Keratinocyte (primary cell): ENCODE results near the gene RLN2. TPM values are rescaled to one million over a fixed set of nuclear protein-coding genes. Genes with fewer than 3 reads are reported as not detected.
"Not testable (repeated sequence)": the region's sequence is repeated elsewhere in the genome, so short reads cannot be mapped to it uniquely, and the experiment has no call there.

ENCODE experiments used
- DNase-seq: peaks from one replicate; pipeline ENCODE4 v3.0.0-alpha.2; 2011; ENCODE audit warnings: low read depth, missing footprints, low spot score
- FAIRE-seq: peaks from 2 replicates; lab custom pipeline; 2011; peaks lifted over from hg19 to GRCh38; lab: Jason Lieb, UNC
- H2AFZ ChIP-seq: 2 replicates; pipeline ENCODE4 v1.6.0; 2012; ENCODE audit warnings: low read length, control low read depth, inconsistent platforms; ENCODE audit not compliant: control insufficient read depth
- H3K27ac ChIP-seq: 2 replicates; pipeline ENCODE4 v1.5.1; 2011; ENCODE audit warnings: low read length; ENCODE audit not compliant: control insufficient read depth, insufficient read depth
- H3K27me3 ChIP-seq: 3 replicates; pipeline ENCODE4 v1.6.0; 2011; ENCODE audit warnings: low read length; ENCODE audit not compliant: control insufficient read depth, insufficient read depth; ENCODE audit errors: extremely low read depth
- H3K36me3 ChIP-seq, 2 experiments: 2 replicates in 1 of 2; 3 replicates in 1 of 2; pipeline ENCODE4 v1.5.1; 2011; ENCODE audit warnings: low read length in 2 of 2, mild to moderate bottlenecking in 1 of 2; ENCODE audit not compliant: control insufficient read depth in 2 of 2, insufficient read depth in 2 of 2; ENCODE audit errors: extremely low read depth in 1 of 2
- H3K4me1 ChIP-seq: 3 replicates; pipeline ENCODE4 v1.5.1; 2011; ENCODE audit warnings: low read length; ENCODE audit not compliant: control insufficient read depth, insufficient read depth; ENCODE audit errors: extremely low read depth
- H3K4me2 ChIP-seq: 3 replicates; pipeline ENCODE4 v1.6.0; 2011; ENCODE audit warnings: low read depth, low read length; ENCODE audit not compliant: control insufficient read depth, insufficient read depth; ENCODE audit errors: extremely low read depth
- H3K4me3 ChIP-seq, 3 experiments: fragments of 200-600 bp in 1 of 3; sonication (generic) in 1 of 3; 2 replicates in 2 of 3; 3 replicates in 1 of 3; pipeline ENCODE4 v1.5.1; 2011 to 2016; ENCODE audit warnings: low read length in 3 of 3, mild to moderate bottlenecking in 3 of 3, control low read depth in 2 of 3, inconsistent platforms in 1 of 3, low read depth in 1 of 3, mixed read lengths in 1 of 3, mixed run types in 1 of 3, moderate library complexity in 1 of 3; ENCODE audit not compliant: control insufficient read depth in 2 of 3, insufficient read depth in 2 of 3; ENCODE audit errors: extremely low read depth in 1 of 3
- H3K79me2 ChIP-seq: 2 replicates; pipeline ENCODE4 v1.6.0; 2012; ENCODE audit warnings: low read length; ENCODE audit not compliant: control insufficient read depth, insufficient read depth
- H3K9ac ChIP-seq: 3 replicates; pipeline ENCODE4 v1.6.0; 2011; ENCODE audit warnings: low read length; ENCODE audit not compliant: control insufficient read depth, insufficient read depth; ENCODE audit errors: extremely low read depth
- H3K9me1 ChIP-seq: 3 replicates; pipeline ENCODE4 v1.6.0; 2011; ENCODE audit warnings: low read length; ENCODE audit not compliant: control insufficient read depth, insufficient read depth; ENCODE audit errors: extremely low read depth
- H3K9me3 ChIP-seq: 2 replicates; pipeline ENCODE4 v1.5.1; 2012; ENCODE audit warnings: low read depth, low read length; ENCODE audit not compliant: control insufficient read depth
- H4K20me1 ChIP-seq: 3 replicates; pipeline ENCODE4 v1.6.0; 2011; ENCODE audit warnings: low read length; ENCODE audit not compliant: control insufficient read depth, insufficient read depth; ENCODE audit errors: extremely low read depth
- EZH2 ChIP-seq: IDR thresholded peaks from one replicate; pipeline ENCODE4 v1.6.1; 2012; ENCODE audit warnings: inconsistent platforms, mild to moderate bottlenecking, low read length, moderate library complexity
- dilution Hi-C: fragments of 300-500 bp; cut with MboI; formaldehyde crosslinking; loops from one replicate; pipeline ENCODE4 v1.7.0; 2020; ENCODE audit warnings: low sequenced_read_pairs; ENCODE audit not compliant: extremely low pct_ligation_motif_present
- polyA minus RNA-seq, 3 experiments: library from RNA; depleted of rRNA, polyadenylated mRNA; stranded (reverse); fragments of >200 nt; gene quantifications; 1 replicate in 1 of 3; 2 replicates in 1 of 3; 3 replicates in 1 of 3; pipeline ENCODE4 v1.2.3, GENCODE V29; 2011
- polyA plus RNA-seq, 5 experiments: library from polyadenylated mRNA; depleted of rRNA in 3 of 5; stranded (reverse) in 3 of 5; stranded (forward) in 1 of 5; unstranded in 1 of 5; fragments of >200 nt; gene quantifications; 1 replicate in 1 of 5; 2 replicates in 3 of 5; 3 replicates in 1 of 5; pipeline versions ENCODE4 v1.2.1 to v1.2.3, GENCODE V29; 2011 to 2012; ENCODE audit warnings: missing spikeins in 2 of 5, low read depth in 1 of 5, low replicate concordance in 1 of 5
- TF ChIP-seq, protein P1 (sequence below), 3 experiments: IDR thresholded peaks in 1 of 3; conservative IDR thresholded peaks in 1 of 3; optimal IDR thresholded peaks in 1 of 3; 2 replicates in 2 of 3; 3 replicates in 1 of 3; pipeline versions ENCODE3 to v1.5.1; 2011; ENCODE audit warnings: low read length in 3 of 3, mild to moderate bottlenecking in 3 of 3, moderate library complexity in 2 of 3, control low read depth in 1 of 3, inconsistent platforms in 1 of 3; ENCODE audit not compliant: insufficient read depth in 2 of 3; ENCODE audit errors: extremely low read depth in 1 of 3

Gene RLN2, protein sequence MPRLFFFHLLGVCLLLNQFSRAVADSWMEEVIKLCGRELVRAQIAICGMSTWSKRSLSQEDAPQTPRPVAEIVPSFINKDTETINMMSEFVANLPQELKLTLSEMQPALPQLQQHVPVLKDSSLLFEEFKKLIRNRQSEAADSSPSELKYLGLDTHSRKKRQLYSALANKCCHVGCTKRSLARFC
- 0.41 to 0.98 TPM (median 0.68 TPM) in 3 replicates for polyA plus RNA-seq
- polyA plus RNA-seq (2011; ENCODE audit: low read depth), result not detected
- 0.52 and 0.84 TPM in 2 replicates for polyA plus RNA-seq (2011; cell fraction: cytosol; rRNA removed)
- polyA plus RNA-seq (2011; cell fraction: nucleus; rRNA removed), result 0.32 and 0.38 TPM in 2 replicates
- 0.50 TPM in 1 of 2 replicates, not detected in the other for polyA plus RNA-seq (2012; ENCODE audit: low replicate concordance)
- polyA minus RNA-seq, result 0.42 to 0.49 TPM in 2 of 3 replicates, not detected in the other
- not detected for polyA minus RNA-seq (2011; cell fraction: cytosol; rRNA and poly(A)+ RNA removed)
- not detected in 2 replicates for polyA minus RNA-seq (2011; cell fraction: nucleus; rRNA and poly(A)+ RNA removed)

DNA sequence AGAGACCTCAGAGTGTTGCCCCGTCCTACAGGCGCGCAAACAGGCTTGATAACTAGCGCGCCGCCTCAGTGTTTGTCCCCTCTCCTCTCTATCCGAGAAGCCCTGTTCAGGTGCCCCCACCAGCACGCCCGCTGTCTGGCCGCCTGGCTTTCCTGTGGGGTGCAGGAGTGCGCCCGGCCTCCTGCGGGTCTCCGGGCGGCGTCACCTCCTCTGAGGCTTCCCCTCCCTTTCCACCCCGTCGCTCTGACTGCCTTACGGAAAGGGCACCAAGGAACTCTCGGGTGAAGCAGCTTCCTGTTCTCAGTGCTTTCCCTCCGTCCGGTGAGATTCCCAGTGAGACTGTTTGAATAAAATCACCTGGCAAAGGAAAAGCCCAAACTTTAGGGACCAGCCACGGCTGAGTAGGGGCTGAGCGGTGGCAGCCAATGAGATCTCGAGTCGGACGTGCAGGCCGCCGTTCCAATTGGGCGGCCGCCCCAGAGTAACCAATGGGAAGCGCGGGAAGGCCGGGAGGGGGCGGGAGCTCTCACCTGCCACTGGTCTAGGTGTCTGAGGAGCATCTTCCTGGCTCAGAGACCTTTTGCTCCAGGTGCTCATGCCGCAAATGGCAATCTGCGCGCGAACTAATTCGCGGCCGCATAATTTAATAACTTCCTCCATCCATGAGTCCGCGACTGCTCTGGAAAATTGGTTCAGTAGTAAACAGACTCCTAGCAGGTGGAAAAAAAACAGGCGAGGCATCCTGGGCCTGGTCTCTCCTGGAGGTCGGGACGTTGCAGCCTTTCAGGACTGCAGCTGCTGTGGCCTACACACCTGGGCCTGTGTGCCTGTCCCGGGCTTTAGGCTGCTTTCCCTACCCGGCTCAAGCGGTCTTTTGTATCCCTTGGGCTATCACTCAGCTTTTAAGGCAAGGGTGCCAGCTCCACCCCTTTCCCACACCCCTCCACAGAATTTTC lies at the start of gene RLN2:
TSS of gene RLN2 (minus strand) at position 877 of the 956 bp plus-strand sequence. CDS start at position 741, 136 bp downstream.
- H3K36me3 ChIP-seq, H3K4me2 ChIP-seq, dilution Hi-C loops, H3K27me3 ChIP-seq, H3K27ac ChIP-seq, H3K9me1 ChIP-seq, DNase-seq, H4K20me1 ChIP-seq, H3K79me2 ChIP-seq, H3K4me1 ChIP-seq, H3K4me3 ChIP-seq, H3K9ac ChIP-seq, H3K9me3 ChIP-seq: not testable (repeated sequence)
- FAIRE-seq, result peak; percentile 98
- H2AFZ ChIP-seq, result peak within 1 kb of the TSS; percentile 30

GRCh38 chr9:5354184-5354583 lies 49.7 kb upstream of the RLN2 start:
- H3K36me3 ChIP-seq, result no peaks in the 10 kb centered on the region
- no peaks in the 10 kb centered on the region for H3K79me2 ChIP-seq
- TF ChIP-seq EZH2, result no peak
- TF ChIP-seq, protein P1, sequence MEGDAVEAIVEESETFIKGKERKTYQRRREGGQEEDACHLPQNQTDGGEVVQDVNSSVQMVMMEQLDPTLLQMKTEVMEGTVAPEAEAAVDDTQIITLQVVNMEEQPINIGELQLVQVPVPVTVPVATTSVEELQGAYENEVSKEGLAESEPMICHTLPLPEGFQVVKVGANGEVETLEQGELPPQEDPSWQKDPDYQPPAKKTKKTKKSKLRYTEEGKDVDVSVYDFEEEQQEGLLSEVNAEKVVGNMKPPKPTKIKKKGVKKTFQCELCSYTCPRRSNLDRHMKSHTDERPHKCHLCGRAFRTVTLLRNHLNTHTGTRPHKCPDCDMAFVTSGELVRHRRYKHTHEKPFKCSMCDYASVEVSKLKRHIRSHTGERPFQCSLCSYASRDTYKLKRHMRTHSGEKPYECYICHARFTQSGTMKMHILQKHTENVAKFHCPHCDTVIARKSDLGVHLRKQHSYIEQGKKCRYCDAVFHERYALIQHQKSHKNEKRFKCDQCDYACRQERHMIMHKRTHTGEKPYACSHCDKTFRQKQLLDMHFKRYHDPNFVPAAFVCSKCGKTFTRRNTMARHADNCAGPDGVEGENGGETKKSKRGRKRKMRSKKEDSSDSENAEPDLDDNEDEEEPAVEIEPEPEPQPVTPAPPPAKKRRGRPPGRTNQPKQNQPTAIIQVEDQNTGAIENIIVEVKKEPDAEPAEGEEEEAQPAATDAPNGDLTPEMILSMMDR (optimal IDR thresholded peaks at IDR 0.05 in 1 of 3, IDR thresholded peaks at IDR 0.05 in 1 of 3, conservative IDR thresholded peaks at IDR 0.05 in 1 of 3; ENCODE audit: extremely low read depth in 1 of 3, insufficient read depth in 2 of 3, low read length in 3 of 3), result no peak
- no peak overlapping the region for H2AFZ ChIP-seq
- no peak overlapping the region for H3K4me3 ChIP-seq
- DNase-seq, result no peak
- H3K9me3 ChIP-seq, result no peaks in the 10 kb centered on the region
- no peak for FAIRE-seq
- dilution Hi-C loops, result no loop called here
- no peak overlapping the region for H3K27ac ChIP-seq
- H4K20me1 ChIP-seq, result no peaks in the 10 kb centered on the region
- H3K4me1 ChIP-seq, result no peaks in the 10 kb centered on the region
- H3K27me3 ChIP-seq, result no peaks in the 10 kb centered on the region
- no peaks in the 10 kb centered on the region for H3K9me1 ChIP-seq
- no peak overlapping the region for H3K9ac ChIP-seq
- H3K4me2 ChIP-seq, result no peak overlapping the region
